ENCODE data around the gene RASA3.

DNA sequence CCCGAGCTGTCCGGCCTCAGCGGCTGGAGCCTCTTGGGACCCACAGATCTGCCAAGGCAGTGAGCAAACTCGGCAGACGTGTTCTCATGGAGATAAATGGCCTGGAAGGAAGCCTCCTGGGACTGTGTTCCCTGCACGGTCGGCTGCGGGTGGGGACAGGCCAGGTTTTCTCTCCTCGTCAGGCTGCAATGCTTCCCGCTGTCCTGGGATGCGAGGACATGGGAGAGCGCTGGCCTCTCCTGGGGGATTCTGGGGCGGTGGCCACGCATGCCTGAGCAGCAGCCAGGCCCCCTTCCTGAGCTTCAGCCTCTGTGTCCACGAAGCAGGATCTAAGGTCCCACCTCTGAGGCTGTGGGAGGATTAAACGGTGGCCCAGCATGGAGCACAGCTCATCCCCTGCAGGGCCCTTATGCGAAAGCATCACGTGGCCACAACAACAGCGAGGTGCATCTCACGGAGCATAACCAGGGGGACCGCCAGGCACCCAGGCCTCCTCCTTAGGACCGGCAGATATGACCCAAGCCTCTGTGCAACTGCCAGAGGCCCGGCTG is 137.3 kb downstream of the RASA3 start:
- TF ChIP-seq, protein P1, sequence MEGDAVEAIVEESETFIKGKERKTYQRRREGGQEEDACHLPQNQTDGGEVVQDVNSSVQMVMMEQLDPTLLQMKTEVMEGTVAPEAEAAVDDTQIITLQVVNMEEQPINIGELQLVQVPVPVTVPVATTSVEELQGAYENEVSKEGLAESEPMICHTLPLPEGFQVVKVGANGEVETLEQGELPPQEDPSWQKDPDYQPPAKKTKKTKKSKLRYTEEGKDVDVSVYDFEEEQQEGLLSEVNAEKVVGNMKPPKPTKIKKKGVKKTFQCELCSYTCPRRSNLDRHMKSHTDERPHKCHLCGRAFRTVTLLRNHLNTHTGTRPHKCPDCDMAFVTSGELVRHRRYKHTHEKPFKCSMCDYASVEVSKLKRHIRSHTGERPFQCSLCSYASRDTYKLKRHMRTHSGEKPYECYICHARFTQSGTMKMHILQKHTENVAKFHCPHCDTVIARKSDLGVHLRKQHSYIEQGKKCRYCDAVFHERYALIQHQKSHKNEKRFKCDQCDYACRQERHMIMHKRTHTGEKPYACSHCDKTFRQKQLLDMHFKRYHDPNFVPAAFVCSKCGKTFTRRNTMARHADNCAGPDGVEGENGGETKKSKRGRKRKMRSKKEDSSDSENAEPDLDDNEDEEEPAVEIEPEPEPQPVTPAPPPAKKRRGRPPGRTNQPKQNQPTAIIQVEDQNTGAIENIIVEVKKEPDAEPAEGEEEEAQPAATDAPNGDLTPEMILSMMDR (IDR thresholded peaks at IDR 0.05), result no peak
- TF ChIP-seq EP300 (IDR thresholded peaks at IDR 0.05) (no peak), POLR2A (IDR thresholded peaks at IDR 0.05) (no peak), POLR2AphosphoS5 (IDR thresholded peaks at IDR 0.05) (no peak)

Measured in sigmoid colon (tissue), 4 donors.